ENCODE measurements around the gene PTPRN2.
"Not testable (repeated sequence)": the region's sequence is repeated elsewhere in the genome, so short reads cannot be mapped to it uniquely, and the experiment has no call there.

Gene PTPRN2

GRCh38 chr7:157596881-157597280 is 990.7 kb downstream of the PTPRN2 start:
- no peak for TF ChIP-seq CTCF (IDR thresholded peaks at IDR 0.05; ENCODE audit: extremely low read depth, insufficient read depth, missing control alignments)
- in situ Hi-C loops (cut with MboI; ENCODE audit: low pct_unique_long_range_greater_than_20kb, low sequenced_read_pairs, unreplicated experiment) = no loop called here
- DNase-seq (ENCODE audit: low spot score) = no peak

GRCh38 chr7:157596471-157596870 is 991.2 kb downstream of the PTPRN2 start:
- in situ Hi-C loops (cut with MboI; ENCODE audit: low pct_unique_long_range_greater_than_20kb, low sequenced_read_pairs, unreplicated experiment) = no loop called here
- no peak for TF ChIP-seq CTCF (IDR thresholded peaks at IDR 0.05; ENCODE audit: extremely low read depth, insufficient read depth, missing control alignments)
- DNase-seq (ENCODE audit: low spot score) = no peak

GRCh38 chr7:157596026-157596425 is 991.6 kb downstream of the PTPRN2 start:
- DNase-seq (ENCODE audit: low spot score) = no peak
- in situ Hi-C loops (cut with MboI; ENCODE audit: low pct_unique_long_range_greater_than_20kb, low sequenced_read_pairs, unreplicated experiment) = no loop called here
- no peak for TF ChIP-seq CTCF (IDR thresholded peaks at IDR 0.05; ENCODE audit: extremely low read depth, insufficient read depth, missing control alignments)

GRCh38 chr7:157595086-157595855 is 992.4 kb downstream of the PTPRN2 start:
- TF ChIP-seq CTCF (IDR thresholded peaks at IDR 0.05; ENCODE audit: extremely low read depth, insufficient read depth, missing control alignments) = no peak
- in situ Hi-C loops (cut with MboI; ENCODE audit: low pct_unique_long_range_greater_than_20kb, low sequenced_read_pairs, unreplicated experiment) = no loop called here
- no peak for DNase-seq (ENCODE audit: low spot score)

- in situ Hi-C loops (cut with MboI; ENCODE audit: low pct_unique_long_range_greater_than_20kb, low sequenced_read_pairs, unreplicated experiment) = no loop called here
- DNase-seq (ENCODE audit: low spot score) = no peak
- no peak for TF ChIP-seq CTCF (IDR thresholded peaks at IDR 0.05; ENCODE audit: extremely low read depth, insufficient read depth, missing control alignments)
These were observed 993.3 kb downstream of the PTPRN2 start for GRCh38 chr7:157594306-157594705.

GRCh38 chr7:157593541-157593940 is 994.1 kb downstream of the PTPRN2 start:
- in situ Hi-C loops (cut with MboI; ENCODE audit: low pct_unique_long_range_greater_than_20kb, low sequenced_read_pairs, unreplicated experiment) = no loop called here
- no peak for TF ChIP-seq CTCF (IDR thresholded peaks at IDR 0.05; ENCODE audit: extremely low read depth, insufficient read depth, missing control alignments)

GRCh38 chr7:157592636-157593320 is 994.8 kb downstream of the PTPRN2 start:
- in situ Hi-C loops (cut with MboI; ENCODE audit: low pct_unique_long_range_greater_than_20kb, low sequenced_read_pairs, unreplicated experiment); DNase-seq (ENCODE audit: low spot score): not testable (repeated sequence)

More at GRCh38 chr7:157593541-157593940, 994.1 kb downstream of the PTPRN2 start:
- DNase-seq (ENCODE audit: low spot score) = no peak
